Lower lobe of right lung (tissue), 2 donors: ENCODE data around the gene BICD1. TPM values are rescaled to one million over a fixed set of nuclear protein-coding genes. Genes with fewer than 3 reads are reported as not detected.
A peak's percentile ranks its signal among the peaks of the same experiment; 100 is the strongest.

Experiments
- ATAC-seq, 2 donors: fragments of 200-7000 bp; cut with Tn5 transposase; one replicate each; pipeline ENCODE4 v1.9.1; 2020 to 2022; ENCODE audit warnings: mild to moderate bottlenecking in 2 of 2, moderate library complexity in 2 of 2
- DNase-seq: peaks from one replicate; pipeline ENCODE4 v3.0.0-alpha.2; 2020
- H3K27ac ChIP-seq: fragments of 200-600 bp; one replicate; pipeline ENCODE4 v1.8.0; 2022
- H3K27me3 ChIP-seq: fragments of 200-600 bp; one replicate; pipeline ENCODE4 v1.8.0; 2022; ENCODE audit warnings: low read depth
- H3K36me3 ChIP-seq: fragments of 200-600 bp; one replicate; pipeline ENCODE4 v1.8.0; 2022; ENCODE audit warnings: mild to moderate bottlenecking
- H3K4me1 ChIP-seq: fragments of 200-600 bp; one replicate; pipeline ENCODE4 v1.8.0; 2022
- H3K4me3 ChIP-seq: fragments of 200-600 bp; one replicate; pipeline ENCODE4 v1.8.0; 2022; ENCODE audit warnings: mild to moderate bottlenecking
- H3K9me3 ChIP-seq: fragments of 200-600 bp; one replicate; pipeline ENCODE4 v1.8.0; 2022
- CTCF ChIP-seq: fragments of 200-600 bp; IDR thresholded peaks from one replicate; pipeline ENCODE4 v1.8.0; 2022; ENCODE audit warnings: antibody characterized with exemption, mild to moderate bottlenecking
- intact Hi-C: fragments of 100-400 bp; cut with DNase I; formaldehyde crosslinking; loops from one replicate; pipeline ENCODE4 v1.11.0; 2022
- total RNA-seq: library from RNA; stranded (reverse); fragmentation: NEBNext Ultra II Directional; extraction: Animal tissue kit (Norgen Biotek cat#: 25700); gene quantifications from one replicate; pipeline ENCODE4 v1.2.1, GENCODE V29; 2021
- donor health status: DM: no; HTN: yes; CAD: no; lungs with severe emphysema.

BICD1 gene
- total RNA-seq, 1 donor from 2014 or later, result 11.0 TPM

- no peak for ATAC-seq
- H3K4me3 ChIP-seq, result no peak overlapping the region
- no peaks in the 10 kb centered on the region for H3K27me3 ChIP-seq
- H3K9me3 ChIP-seq, result no peaks in the 10 kb centered on the region
- peaks cover 23% of the 10 kb centered on the region for H3K4me1 ChIP-seq
- no peak overlapping the region for H3K27ac ChIP-seq
- DNase-seq, result no peak
- no peaks in the 10 kb centered on the region for H3K36me3 ChIP-seq
- intact Hi-C loops, result no loop called here
- TF ChIP-seq CTCF, result no peak
Measured at GRCh38 chr12:32108787-32109186, 2.1 kb downstream of the BICD1 start.

GRCh38 chr12:32110417-32110816 lies 3.8 kb downstream of the BICD1 start:
- intact Hi-C loops, result no loop called here

GRCh38 chr12:32110942-32111341 lies 4.3 kb downstream of the BICD1 start:
- Histone ChIP-seq H3K36me3 (no peaks in the 10 kb centered on the region), H3K27ac (no peak overlapping the region), H3K4me3 (no peak overlapping the region), H3K9me3 (no peaks in the 10 kb centered on the region), H3K4me1 (peaks cover 27% of the 10 kb centered on the region), H3K27me3 (no peaks in the 10 kb centered on the region)
- DNase-seq (no peak), ATAC-seq (no peak)
- TF ChIP-seq CTCF, result no peak
- intact Hi-C loops, result no loop called here

More at GRCh38 chr12:32110417-32110816, 3.8 kb downstream of the BICD1 start:
- Histone ChIP-seq H3K27me3 (no peaks in the 10 kb centered on the region), H3K27ac (no peak overlapping the region), H3K4me1 (peaks cover 24% of the 10 kb centered on the region), H3K4me3 (no peak overlapping the region), H3K36me3 (no peaks in the 10 kb centered on the region), H3K9me3 (no peaks in the 10 kb centered on the region)
- no peak for TF ChIP-seq CTCF
- DNase-seq (no peak), ATAC-seq (no peak)

GRCh38 chr12:32115404-32116104 lies 8.9 kb downstream of the BICD1 start:
- Histone ChIP-seq H3K27me3 (no peaks in the 10 kb centered on the region), H3K9me3 (no peaks in the 10 kb centered on the region), H3K4me1 (peaks cover 9% of the 10 kb centered on the region), H3K36me3 (no peaks in the 10 kb centered on the region), H3K27ac (no peak overlapping the region), H3K4me3 (no peak overlapping the region)
- intact Hi-C loops, result no loop called here
- ATAC-seq (peak; percentile 82 to 84), DNase-seq (no peak)
- no peak for TF ChIP-seq CTCF

- Histone ChIP-seq H3K27ac (no peak overlapping the region), H3K4me3 (no peak overlapping the region), H3K4me1 (peaks cover 9% of the 10 kb centered on the region), H3K9me3 (no peaks in the 10 kb centered on the region), H3K27me3 (no peaks in the 10 kb centered on the region), H3K36me3 (no peaks in the 10 kb centered on the region)
- no peak for TF ChIP-seq CTCF
- DNase-seq, result no peak
- ATAC-seq, result no peak
- intact Hi-C loops, result no loop called here
Measured at GRCh38 chr12:32116897-32117296, 10.2 kb downstream of the BICD1 start.
